ENCODE results near the gene SEMA3B.
A peak's percentile ranks its signal among the peaks of the same experiment; 100 is the strongest.

The SEMA3B gene

DNA sequence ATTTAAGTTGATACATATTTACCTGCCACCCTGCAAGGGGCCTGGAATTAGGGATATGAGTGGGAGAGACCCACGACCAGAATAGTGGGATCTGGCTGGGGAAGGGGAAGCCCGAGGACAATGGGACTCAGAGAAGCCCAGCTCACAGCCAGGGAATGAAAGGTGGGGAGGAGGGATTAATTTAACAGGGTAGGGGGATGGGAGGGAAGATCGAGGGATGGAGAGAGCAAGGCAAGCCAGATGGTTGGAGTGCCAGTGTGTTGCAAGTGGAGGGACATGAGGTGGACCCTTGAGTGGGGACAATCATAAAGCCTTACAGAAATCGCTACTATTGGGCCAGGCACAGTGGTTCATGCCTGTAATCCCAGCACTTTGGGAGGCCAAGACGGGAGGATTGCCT is 37.4 kb upstream of the SEMA3B start:
- TF ChIP-seq CTCF (IDR thresholded peaks at IDR 0.05; ENCODE audit: borderline replicate concordance, control extremely low read depth, extremely low read depth, insufficient read depth, missing control alignments) = no peak
- in situ Hi-C loops (cut with MboI; ENCODE audit: low sequenced_read_pairs, unreplicated experiment) = no loop called here
- DNase-seq (ENCODE audit: low spot score) = no peak

DNA sequence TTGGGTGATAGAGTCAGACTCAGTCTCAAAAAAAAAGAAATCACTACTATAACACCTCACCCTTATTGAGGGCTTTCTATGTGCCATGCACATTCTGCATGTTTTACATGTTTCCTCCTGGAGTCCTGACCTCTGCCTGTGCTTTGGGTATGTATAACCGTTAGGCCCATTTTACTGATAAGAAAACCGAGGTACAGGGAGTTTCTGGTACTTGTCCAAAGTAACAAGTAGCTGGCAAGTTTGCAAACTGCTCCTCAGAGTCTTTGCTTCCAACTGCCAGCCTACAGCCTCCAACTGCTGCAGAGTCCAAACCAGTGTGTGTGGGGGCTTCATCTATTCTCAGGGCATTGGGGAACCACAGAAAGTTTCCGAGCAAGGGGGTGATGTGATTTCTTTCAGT is 36.6 kb upstream of the SEMA3B start:
- in situ Hi-C loops (cut with MboI; ENCODE audit: low sequenced_read_pairs, unreplicated experiment) = no loop called here
- no peak for TF ChIP-seq CTCF (IDR thresholded peaks at IDR 0.05; ENCODE audit: borderline replicate concordance, control extremely low read depth, extremely low read depth, insufficient read depth, missing control alignments)
- DNase-seq (ENCODE audit: low spot score) = no peak

- DNase-seq (ENCODE audit: low spot score) = no peak
- no peak for TF ChIP-seq CTCF (IDR thresholded peaks at IDR 0.05; ENCODE audit: borderline replicate concordance, control extremely low read depth, extremely low read depth, insufficient read depth, missing control alignments)
- in situ Hi-C loops (cut with MboI; ENCODE audit: low sequenced_read_pairs, unreplicated experiment) = no loop called here
Measured at GRCh38 chr3:50233176-50233575, 35.8 kb upstream of the SEMA3B start.

DNA sequence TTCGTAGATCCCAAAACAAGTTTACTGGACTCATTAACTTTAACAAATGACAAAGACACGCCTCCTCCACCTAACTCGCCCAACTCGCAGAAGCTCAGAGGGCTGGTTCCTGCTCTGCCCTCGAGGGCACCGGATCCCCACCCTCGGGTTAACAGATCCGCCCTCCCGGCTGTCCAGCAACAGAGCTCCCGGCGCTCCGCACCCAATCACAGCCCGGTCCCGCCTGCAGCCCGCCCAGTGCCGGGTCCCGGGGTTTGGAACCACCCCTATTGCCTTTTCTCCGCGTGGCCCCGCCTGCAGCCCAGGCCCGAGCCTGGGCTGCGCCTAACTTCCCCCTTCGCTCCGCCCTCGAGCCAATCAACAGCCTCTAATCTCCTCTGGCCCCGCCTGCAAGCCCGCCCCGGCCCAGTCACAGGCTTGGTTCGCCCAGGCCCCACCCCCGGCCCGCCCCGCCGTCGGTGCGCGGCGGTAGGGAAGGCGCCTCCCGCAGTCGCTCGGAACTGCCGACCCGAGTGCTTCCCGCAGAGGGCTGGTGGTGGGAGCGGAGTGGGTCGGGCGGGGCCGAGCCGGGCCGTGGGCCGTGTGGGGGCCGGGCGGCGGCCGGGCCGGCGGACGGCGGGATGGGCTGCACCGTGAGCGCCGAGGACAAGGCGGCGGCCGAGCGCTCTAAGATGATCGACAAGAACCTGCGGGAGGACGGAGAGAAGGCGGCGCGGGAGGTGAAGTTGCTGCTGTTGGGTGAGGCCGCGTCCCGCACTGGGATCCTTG is 33.0 kb upstream of the SEMA3B start, which contains the start of gene GNAI2:
Gene GNAI2, plus strand, starts transcription at position 489 of the 768 bp plus-strand sequence. Its CDS starts 132 bp downstream, at position 621.
- in situ Hi-C loops (cut with MboI; ENCODE audit: low sequenced_read_pairs, unreplicated experiment) = no loop called here
- TF ChIP-seq CTCF (IDR thresholded peaks at IDR 0.05; ENCODE audit: borderline replicate concordance, control extremely low read depth, extremely low read depth, insufficient read depth, missing control alignments) = no peak
- peak; percentile 99 for DNase-seq (ENCODE audit: low spot score)

GRCh38 chr3:50236484-50237132 is 32.3 kb upstream of the SEMA3B start:
- in situ Hi-C loops (cut with MboI; ENCODE audit: low sequenced_read_pairs, unreplicated experiment) = no loop called here
- DNase-seq (ENCODE audit: low spot score) = no peak
- no peak for TF ChIP-seq CTCF (IDR thresholded peaks at IDR 0.05; ENCODE audit: borderline replicate concordance, control extremely low read depth, extremely low read depth, insufficient read depth, missing control alignments)

DNA sequence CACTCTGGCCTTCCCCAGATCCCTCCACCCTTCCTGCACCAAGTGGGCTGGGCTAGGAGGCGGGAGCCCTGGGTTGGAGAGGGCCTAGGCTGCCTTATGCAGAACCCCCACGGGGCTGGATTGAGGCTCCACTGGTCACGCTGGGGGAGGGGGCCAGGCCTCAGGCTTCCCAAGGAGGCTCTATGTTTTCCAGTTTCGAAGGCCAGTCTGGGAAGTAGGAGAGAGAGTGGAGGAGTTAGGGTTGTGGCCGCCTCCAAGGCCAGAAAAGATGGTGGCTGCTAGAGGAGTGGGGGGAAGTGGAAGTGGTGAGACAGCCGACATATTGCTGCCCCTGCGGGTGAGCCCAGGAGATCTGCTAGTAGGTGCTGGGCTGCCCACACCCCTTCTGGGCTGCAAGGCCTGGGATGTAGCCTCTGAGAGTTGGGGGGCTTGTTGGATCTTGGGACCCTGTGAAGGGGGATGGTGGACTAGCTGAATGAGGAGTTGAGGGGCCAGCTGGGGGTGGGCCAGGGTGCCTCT is 31.8 kb upstream of the SEMA3B start:
- no peak for TF ChIP-seq CTCF (IDR thresholded peaks at IDR 0.05; ENCODE audit: borderline replicate concordance, control extremely low read depth, extremely low read depth, insufficient read depth, missing control alignments)
- in situ Hi-C loops (cut with MboI; ENCODE audit: low sequenced_read_pairs, unreplicated experiment) = no loop called here
- DNase-seq (ENCODE audit: low spot score) = no peak
